ENCODE results near the gene EHD4.

Gene EHD4

DNA sequence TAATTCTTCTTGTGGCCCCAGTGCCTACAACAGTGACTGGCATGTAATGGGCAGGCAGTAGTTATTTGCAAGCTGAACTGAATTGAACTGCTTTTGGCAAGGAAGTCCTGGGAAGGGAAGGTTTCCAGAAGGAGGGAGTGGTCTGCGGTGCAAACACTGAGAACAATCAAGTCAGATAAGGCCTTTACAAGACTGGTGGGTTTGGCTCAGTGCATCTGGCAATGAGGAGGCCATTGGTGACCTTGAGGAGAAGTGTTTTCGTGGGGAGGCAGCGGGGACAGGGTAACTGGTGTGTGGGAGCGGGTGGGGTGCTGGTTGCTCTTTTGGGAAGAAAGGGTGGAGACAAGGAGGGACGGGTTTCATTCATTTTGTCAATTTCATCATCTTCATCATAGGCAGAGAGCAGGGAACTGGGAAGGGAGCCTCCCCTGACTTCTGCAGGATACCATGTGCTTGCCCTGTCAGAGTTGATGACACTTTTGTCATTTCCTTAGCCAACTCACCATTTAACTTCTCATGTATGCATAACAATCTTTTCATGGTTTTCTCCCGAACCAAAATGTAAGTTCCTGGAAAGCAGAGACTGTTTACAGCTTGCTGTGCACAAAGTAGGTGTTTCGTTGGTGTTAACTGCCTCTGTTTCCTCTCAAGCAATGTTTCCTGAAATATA, 8.4 kb upstream of the EHD4 start:
- DNase-seq (ENCODE audit: low spot score), result no peak

DNA sequence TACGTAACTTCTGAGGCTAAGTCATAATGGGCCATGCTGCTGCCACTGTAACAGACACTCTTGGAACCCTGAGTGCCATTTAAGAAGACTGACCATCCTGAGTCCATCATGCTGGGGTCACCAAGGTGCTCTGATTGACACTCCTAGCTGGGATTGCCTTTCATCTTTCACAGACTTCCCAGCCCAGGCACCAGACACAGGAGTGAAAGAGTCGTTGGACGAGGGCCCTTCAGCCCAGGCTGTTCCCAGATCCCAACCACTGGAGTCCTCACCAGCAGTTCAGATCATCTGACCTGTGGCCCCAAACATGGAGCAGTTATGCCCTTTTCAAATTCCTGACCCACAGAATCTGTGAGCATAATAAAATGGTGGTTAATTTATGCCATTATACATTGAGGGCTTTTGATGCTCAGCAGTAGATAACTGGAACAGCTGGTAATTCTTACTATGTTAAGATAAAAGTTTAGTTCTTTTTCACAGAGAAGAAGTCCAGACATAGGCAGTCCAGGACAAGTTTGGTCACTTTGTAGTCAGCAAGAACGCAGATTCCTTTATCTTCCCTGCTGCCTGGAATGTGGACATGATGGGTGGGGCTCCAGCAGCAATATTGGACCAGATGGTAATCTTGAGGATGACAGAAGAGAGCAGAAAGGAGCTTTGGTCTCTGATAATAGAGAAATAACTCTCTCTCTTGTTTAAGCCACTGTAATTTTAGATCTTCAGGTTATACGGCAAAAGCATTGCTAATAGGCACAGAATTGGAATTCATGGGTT, 7.3 kb upstream of the EHD4 start:
- DNase-seq (ENCODE audit: low spot score), result no peak

DNA sequence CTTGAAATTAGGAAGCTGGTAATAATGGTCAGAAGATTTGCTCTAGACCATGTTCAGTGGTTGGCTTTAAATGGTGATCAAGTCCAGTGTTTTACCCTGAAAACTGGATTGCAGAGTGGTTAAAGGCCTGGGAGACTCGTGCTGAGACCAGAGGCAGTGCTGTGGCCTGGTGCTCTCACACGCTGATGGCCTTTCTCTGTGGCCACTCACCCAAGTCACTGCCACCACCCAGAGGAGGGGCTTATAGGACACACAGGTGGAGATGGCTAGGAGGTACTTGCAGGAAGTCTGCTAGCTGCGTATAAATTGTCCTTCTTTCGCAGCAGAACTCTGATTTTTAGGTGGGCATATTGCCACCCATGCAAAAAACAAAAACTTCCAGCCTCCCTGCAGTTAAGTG, 6.2 kb upstream of the EHD4 start:
- DNase-seq (ENCODE audit: low spot score), result no peak

DNA sequence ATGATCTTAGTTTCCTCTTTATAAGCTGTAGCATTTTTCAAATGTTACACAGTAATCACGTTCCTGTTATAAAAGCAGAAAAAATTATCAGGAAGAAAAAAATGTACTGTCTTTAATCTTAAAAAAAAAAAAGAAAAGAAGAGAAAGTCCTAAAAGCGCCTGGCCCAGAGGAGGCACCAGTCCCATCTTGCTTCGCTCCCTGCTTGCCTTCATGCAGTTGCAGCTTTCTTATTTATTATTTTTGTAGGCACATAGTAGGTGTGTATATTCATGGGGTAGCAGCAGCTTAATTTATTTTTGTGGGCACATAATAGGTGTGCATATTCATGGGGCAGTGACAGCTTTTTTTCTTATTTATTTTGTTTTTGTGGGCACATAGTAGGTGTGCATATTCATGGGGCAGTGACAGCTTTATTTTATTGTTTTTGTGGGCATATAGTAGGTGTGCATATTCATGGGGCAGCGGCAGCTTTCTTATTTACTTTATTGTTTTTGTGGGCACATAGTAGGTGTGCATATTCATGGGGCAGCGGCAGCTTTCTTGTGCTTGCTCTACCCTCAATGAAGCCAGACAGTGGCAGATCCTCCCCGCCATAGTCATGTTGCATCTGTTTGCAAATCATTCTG, 5.5 kb upstream of the EHD4 start:
- DNase-seq (ENCODE audit: low spot score), result no peak

DNA sequence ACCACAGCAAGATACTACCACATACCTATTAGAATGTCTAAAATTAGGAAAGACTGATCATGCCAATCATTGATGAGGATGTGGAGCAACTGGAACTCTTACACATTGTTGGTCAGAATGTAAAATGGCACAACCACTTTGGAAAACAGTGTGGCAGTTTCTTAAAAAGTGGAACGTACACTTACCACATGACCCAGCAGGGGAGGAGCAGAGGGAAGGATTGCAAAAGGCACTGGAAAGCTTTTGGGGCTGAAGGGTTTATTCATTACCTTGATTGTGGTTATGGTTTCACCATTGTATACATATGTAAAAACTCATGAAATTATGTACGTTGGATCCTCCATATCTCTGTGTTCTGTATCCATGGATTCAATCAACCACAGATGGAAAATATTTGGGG, 3.3 kb upstream of the EHD4 start:
- DNase-seq (ENCODE audit: low spot score), result no peak

DNA sequence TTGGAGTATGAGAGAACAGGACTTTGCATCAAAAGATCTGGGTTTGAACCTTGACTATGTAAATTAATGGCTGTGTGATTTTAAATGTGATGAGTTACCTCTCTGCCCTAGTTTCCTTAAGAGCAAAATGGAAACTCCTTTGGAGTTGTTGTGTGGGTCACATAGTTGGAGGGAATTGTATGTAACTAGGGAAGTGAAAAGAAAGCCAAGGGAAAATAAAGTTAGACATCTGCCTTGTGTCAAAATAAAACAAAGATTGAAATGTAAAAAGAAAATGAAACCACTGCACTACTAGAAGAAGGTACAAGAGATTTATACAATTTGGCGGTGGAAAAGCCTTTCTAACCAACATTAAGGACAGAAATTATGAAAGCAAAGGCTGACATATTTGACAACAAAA, 1.7 kb upstream of the EHD4 start:
- no peak for DNase-seq (ENCODE audit: low spot score)

DNA sequence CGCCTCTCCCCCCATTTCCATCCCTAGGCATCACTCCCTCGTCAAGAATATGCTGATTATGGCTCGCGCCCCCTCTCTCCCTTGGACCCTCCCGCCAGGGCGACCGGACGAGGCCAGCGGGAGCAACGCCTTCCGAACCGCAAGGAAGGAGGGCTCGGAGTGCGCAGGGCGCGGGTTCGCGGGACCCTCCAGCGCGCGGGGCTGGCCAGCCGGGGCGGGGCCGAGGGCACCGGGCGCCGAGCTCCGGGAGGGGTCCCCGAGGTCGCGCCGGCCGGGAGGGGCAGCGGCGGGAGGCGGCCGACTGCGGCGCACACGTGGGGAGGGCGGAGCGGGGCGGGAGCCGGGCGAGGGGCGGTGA, 483 bp downstream of the EHD4 start:
- DNase-seq (ENCODE audit: low spot score), result no peak

DNA sequence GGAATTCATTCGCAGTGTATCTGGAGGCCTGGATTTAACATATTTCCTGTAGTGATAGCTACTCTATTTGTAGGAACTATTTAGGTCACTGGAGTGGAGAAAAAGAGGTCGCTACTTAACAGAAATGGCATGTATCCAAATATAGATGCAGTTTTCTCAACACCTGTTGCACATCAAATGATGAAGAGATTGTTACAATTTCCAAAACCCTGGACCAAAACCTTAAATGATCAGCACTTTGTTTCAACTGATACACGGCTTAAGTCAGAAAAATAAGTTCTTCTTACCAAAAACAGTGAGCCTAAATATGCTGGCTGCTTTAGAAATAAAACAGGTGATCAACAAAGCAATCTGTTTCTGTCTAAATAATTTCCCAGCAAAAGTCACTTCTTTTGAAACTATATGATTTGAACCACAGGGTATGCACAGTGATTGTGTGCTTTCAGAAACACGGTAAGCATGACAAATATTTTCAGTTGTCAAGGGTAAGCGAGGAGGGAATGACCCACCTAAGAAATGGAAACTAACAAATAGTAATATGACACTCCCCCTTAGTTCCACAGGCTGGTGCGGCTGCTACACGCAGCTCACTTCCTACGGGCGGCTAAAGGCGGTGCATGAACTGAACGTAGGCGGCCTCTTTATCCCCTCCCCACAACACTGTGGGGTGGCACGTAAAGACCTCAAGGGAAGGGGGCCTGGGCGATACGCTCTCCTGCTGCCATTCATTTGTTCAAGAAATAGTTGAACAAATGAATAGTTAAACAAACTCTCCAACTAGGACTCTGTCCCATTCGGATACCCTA, 1.1 kb downstream of the EHD4 start:
- DNase-seq (ENCODE audit: low spot score), result peak; percentile 37

DNA sequence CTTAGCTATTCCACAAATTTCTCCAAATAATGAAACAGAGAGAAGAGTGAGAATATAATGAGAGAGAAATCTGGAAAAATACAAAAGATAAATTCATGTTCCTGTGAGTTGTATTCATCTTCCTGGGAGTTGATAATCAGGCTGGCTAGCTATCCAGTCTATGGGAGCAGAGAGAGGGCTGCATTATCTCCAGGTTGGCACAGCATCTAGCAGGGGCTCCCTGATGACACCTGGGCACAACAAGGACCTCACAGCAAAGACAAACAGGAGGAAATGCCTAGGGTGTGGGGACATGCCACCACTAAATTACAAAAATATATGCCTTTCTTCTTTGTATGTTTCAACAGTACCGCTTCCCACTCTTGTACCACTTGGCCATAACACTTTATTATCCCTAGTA, 1.9 kb downstream of the EHD4 start:
- DNase-seq (ENCODE audit: low spot score), result no peak

DNA sequence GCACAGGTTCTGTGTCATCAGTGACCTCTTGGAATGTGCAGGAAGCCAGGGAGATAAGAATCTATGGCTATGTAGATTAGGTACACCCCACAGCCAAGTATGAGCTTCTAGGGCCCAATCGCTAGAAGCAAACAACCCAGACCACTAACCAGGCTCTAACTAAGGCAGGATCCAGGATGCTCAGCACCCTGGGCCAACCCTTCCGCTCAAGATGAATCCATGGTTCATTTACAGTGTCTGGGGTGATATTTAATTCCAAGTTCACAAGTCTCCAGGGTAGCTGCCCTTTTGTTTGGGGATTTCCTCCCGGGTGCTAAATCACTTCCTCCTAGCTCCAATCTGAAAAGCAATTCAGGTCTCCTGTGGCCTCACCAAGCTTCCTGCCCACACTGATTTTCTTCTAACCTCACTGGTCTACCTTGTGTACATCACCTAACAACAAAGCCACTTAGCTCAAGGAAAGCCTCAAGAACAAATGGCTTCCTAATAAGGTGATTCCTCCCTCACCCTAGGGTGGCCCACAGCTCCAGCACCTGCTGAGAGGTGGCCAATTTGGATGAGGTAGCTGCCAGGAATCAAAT, 2.4 kb downstream of the EHD4 start:
- DNase-seq (ENCODE audit: low spot score), result no peak

DNA sequence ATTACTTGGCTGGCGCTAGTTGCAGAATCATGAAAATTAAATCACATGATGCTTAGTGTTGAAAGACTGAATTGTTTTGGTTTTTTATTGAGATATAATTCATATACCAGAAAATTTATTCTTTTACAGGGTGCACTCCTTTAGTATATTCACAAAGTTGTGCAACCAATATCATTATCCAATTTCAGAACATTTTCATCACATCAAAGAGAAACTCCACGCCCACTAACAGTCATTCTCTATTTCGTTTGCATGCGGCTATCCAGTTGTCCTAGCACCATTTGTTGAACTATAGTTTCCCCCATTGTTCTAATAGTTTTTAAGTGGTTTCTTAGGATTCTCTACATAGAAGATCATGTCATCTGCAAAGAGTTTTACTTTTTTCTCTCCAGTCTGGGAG, 3.7 kb downstream of the EHD4 start:
- DNase-seq (ENCODE audit: low spot score), result no peak

DNA sequence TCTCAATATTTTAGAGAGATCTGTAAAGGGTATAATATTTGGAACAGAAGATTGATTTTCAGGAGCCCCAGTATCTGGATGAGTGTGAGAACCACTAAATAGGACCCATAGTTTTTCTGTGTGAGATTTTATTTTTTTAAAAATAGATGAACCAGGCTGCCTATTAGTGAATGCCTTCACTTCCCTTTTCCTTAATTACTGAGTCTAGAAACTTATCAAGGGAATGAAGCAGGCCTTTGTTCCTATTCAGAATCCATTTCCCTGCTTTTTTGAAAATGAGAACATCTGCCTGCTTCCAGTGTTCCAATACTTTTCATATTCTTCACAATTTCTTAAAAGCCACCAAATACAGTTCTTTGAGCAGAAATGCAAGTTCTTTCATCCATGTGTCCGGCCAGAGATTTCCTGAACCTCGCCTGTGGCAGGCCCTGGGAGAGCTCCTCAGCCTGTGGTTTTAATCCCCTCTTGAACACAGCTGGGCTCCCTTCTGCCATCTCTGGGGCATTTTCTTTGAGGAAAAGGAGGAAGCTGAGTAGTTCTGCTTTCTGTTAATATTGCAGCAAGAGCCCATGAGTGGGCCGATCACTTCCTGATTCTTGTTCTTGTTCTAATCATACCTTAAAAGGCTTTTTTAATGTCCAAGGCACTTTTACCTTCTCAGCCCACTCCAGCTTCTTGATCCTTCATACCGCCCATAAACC, 4.7 kb downstream of the EHD4 start:
- no peak for DNase-seq (ENCODE audit: low spot score)

DNA sequence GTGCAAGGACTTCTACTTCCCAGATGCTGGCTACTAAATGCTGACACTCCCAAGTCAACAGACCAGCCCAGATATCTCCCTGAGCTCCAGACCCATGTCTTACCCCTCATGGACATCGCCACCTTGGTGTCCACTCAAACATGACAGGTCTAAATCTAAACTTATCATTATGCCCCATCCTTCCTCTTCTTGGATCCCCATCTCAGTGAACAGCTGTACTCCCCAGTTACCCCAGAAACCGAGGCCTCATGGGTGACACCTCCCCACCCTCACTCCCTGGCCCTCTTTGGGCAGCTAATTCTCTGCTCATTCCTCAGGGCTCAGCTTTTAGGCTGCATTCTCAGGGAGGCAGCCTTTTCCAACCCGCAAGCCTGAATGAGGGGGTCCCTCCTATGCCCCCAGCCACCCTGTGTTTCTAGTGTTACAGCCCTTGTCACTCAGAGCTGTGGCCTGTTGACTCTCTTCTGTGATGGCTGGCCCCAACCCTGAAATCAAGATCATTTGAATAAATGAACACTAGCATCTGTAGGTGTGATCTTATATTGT, 5.4 kb downstream of the EHD4 start:
- no peak for DNase-seq (ENCODE audit: low spot score)

DNA sequence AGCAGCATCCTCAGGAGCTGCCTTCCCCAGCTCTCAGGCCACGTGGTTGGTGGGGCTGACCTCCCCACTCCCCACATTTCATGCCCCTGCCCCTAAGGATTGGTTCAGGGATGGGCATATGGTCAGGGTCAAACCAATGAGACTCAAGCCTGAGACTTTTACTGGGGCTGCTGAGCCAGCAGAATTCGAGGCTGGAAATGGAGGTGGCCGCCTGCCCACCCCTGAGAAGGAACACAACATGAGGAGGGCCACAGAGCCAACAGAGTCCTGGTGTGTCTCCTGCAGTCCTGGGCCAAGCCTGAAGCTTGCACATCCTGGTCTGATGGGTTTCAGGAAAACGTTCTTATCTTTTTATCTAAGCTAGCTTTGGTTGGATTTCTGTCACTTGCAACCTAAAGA, 5.9 kb downstream of the EHD4 start:
- DNase-seq (ENCODE audit: low spot score), result no peak

DNA sequence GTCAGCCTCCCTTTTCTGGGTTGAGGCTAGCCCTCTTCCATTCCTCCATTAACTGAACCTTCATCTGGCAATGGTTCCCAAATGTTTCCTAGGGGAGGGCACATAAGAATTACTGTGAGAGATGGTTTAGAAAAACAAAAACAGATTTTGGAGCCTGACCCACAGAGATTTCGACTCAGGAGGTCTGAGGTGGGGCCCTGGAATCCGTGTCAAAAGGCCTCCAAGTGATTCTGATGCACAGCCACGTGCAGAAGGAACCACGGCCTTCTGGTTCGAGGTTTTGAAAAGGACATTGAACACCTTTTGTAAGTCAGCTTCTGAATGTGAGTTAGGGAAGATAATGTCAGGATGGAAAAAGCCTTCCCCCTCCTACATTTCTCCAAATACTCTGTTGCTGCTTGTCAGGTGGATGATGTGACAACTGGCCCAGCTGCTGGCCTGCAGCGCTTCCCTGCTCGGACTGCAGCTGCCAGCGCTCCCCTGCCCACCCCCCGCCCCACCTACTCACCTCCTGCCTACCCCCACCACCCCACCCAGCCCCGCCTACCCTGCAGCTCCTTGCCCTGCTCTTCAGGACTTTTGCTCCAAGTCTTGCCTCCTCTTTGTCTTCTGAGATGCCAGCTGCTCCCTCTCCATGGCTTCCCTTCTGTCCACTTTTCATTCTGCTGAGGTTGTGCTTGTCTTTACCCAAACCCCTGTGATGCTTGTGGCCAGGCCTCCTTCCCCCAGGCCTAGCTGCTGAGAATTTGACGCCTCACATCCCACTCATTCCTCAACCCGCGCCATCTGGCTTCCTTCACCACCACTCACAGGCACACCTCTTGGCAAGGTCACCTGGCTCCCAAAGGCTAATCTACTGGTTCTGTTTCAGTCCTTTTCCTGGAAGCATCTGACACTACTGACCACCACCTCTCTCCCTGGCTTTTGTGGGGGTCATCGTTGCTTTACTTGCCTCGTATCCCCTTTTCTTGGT, 6.6 kb downstream of the EHD4 start:
- DNase-seq (ENCODE audit: low spot score), result no peak

DNA sequence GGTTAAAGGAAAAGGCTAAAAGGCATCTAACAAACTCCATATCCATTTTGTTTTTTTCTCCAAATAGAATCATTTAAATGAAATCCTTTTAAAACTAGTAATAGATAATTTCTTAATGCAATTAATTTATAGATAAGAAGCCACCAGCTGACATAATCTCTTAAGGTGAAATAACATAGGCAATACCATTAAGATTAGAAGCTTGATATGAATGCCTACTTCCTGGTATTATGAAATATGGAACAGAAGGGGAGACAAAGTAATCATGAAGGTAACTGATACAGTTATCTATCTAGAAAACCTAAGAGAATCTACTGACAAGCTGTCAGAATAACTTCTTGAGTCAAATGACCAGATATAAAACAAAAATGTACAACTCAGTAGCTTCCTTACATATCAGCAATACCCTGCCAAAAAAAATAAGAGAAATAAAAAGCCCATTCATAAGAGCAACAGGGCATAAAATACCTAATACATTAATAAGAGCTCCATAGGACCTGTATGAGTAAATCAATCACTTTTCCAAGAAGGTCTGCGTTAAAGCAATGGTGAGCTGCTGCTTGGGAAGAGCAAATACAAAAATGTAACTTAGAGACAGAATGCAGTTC, 10.7 kb downstream of the EHD4 start:
- DNase-seq (ENCODE audit: low spot score), result no peak

DNA sequence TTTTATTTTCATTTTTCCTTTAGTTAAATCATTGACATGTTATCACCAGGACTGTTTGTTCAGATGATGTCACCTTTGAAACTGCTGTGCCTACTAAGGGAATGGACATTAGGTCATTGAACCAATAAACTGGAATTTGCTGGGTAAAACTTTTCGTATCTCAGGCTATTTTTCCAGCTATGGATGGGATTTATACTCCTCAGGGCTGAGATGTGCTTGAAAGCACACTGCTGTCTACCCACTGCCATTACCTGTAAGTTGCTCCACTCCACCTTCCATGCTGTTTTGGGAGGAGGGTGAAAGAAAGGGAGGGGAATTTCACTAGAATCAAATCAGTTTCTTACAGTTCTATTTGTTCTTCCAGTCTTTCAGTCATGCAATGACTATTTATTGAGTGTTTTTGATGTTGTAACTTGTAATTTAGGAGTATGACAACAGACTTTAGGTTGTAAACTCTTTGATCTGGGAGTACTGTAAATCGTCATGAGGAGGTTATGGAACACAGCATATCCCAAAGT, 11.3 kb downstream of the EHD4 start:
- DNase-seq (ENCODE audit: low spot score), result no peak

DNA sequence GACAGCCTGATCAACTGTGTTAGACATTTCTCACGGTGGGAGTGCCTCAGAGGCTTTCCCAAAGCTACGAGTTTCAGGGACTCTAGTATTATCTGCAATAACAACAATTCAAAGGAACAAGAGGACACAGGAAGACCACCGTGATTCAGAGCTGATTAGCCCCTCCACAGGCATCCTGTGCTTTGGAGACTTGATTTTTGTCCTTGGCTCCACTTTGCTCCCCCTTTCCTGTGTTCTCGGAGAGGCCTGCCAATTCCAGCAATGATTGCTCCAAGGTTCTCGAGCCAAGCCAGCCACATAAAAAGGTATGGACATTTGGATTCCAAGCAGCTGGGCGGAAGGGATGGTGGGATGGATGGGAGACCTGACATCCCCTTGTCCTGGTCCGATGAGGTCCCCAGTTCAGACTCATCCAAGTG, 14.3 kb downstream of the EHD4 start:
- DNase-seq (ENCODE audit: low spot score), result no peak

All from cerebellar cortex (tissue), 1 donor.